Right atrium auricular region (tissue), 2 donors: Measurements from ENCODE around the gene ATXN7. TPM values are rescaled to one million over a fixed set of nuclear protein-coding genes. Genes with fewer than 3 reads are reported as not detected.

Source experiments
- DNase-seq: peaks from one replicate; pipeline ENCODE4 v3.0.0-alpha.2; 2019; ENCODE audit warnings: low spot score
- H3K27ac ChIP-seq, 2 donors: fragments of 200-600 bp; sonication (generic); 1 replicate in 1 of 2; 2 replicates in 1 of 2; pipeline ENCODE4 v1.5.1; 2016 to 2019
- H3K27me3 ChIP-seq, 2 donors: fragments of 200-600 bp; sonication (generic); one replicate each; pipeline versions ENCODE4 v1.5.1 to v1.6.0; 2017 to 2019
- H3K36me3 ChIP-seq: fragments of 200-600 bp; sonication (generic); one replicate; pipeline ENCODE4 v1.5.1; 2016
- H3K4me1 ChIP-seq, 2 donors: fragments of 200-600 bp; sonication (generic); one replicate each; pipeline versions ENCODE4 v1.5.1 to v1.6.0; 2017 to 2019
- H3K4me3 ChIP-seq, 2 donors: fragments of 200-600 bp; sonication (generic); 1 replicate in 1 of 2; 2 replicates in 1 of 2; pipeline ENCODE4 v1.5.1; 2017 to 2019; ENCODE audit warnings: mild to moderate bottlenecking in 1 of 2, moderate library complexity in 1 of 2
- H3K9me3 ChIP-seq, 2 donors: fragments of 200-600 bp; sonication (generic); one replicate each; pipeline ENCODE4 v1.5.1; 2019
- total RNA-seq, 2 donors: library from RNA; depleted of rRNA; stranded (reverse); fragments of >200 nt; gene quantifications; one replicate each; pipeline ENCODE4 v1.1.0, GENCODE V29; 2016
- TF ChIP-seq, protein P1 (sequence below), 2 donors: fragments of 200-600 bp; sonication (generic); IDR thresholded peaks; one replicate each; pipeline ENCODE4 v1.5.1; 2019; ENCODE audit warnings: antibody characterized with exemption in 2 of 2

ATXN7 gene
- total RNA-seq, 2 donors from 2014 or later = 13.9 to 15.5 TPM

DNA sequence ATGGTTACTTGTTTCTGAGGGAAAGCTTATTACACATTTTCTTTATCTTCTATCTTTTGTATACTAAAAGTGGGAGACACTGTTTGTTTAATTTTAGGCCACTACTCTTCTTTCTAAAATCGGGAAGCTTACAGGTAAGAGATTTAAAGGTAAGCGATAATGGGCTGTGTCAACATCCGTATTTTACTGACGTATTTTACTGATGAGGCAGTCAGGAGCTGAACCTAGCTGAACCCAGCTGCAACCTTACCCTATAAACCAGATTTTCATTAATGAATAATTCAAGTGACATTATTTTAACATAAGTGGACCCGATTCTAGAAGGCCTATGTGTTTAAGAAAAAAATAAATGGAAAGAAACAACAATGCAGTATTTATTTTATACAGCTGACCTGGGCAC is 146.5 kb downstream of the ATXN7 start:
- TF ChIP-seq, protein P1, sequence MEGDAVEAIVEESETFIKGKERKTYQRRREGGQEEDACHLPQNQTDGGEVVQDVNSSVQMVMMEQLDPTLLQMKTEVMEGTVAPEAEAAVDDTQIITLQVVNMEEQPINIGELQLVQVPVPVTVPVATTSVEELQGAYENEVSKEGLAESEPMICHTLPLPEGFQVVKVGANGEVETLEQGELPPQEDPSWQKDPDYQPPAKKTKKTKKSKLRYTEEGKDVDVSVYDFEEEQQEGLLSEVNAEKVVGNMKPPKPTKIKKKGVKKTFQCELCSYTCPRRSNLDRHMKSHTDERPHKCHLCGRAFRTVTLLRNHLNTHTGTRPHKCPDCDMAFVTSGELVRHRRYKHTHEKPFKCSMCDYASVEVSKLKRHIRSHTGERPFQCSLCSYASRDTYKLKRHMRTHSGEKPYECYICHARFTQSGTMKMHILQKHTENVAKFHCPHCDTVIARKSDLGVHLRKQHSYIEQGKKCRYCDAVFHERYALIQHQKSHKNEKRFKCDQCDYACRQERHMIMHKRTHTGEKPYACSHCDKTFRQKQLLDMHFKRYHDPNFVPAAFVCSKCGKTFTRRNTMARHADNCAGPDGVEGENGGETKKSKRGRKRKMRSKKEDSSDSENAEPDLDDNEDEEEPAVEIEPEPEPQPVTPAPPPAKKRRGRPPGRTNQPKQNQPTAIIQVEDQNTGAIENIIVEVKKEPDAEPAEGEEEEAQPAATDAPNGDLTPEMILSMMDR (IDR thresholded peaks at IDR 0.05) = no peak
- DNase-seq = no peak
- H3K9me3 ChIP-seq = no peaks in the 10 kb centered on the region
- peaks cover 0 to 11% of the 10 kb centered on the region in 2 donors for H3K4me1 ChIP-seq
- no peak overlapping the region for H3K27ac ChIP-seq
- H3K27me3 ChIP-seq = no peaks in the 10 kb centered on the region
- no peak overlapping the region for H3K4me3 ChIP-seq
- peaks cover 92% of the 10 kb centered on the region for H3K36me3 ChIP-seq

DNA sequence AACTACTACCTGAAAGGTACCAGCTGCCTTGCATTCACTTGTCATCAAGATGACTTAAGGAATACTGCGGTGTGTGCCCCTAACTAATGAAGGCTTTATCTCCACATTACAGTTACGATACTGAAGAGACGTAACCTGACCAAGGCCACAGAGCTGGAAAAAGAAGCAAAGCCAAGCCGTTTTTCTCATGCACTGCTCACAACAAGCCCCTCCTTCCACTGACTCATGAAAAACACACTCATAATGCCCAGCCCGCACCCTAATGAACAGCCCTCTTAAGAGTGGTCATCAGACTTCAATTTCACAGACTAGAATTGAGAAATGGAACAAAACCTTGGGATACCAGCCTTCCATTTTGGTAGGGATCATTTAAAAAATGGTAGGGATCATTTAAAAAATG is 148.0 kb downstream of the ATXN7 start:
- no peaks in the 10 kb centered on the region for H3K9me3 ChIP-seq
- no peak overlapping the region for H3K27ac ChIP-seq
- H3K4me1 ChIP-seq = peaks cover 0 to 17% of the 10 kb centered on the region in 2 donors
- H3K36me3 ChIP-seq = peaks cover 84% of the 10 kb centered on the region
- no peak overlapping the region for H3K4me3 ChIP-seq
- TF ChIP-seq, protein P1 (IDR thresholded peaks at IDR 0.05) = no peak
- H3K27me3 ChIP-seq = no peaks in the 10 kb centered on the region
- DNase-seq = no peak

DNA sequence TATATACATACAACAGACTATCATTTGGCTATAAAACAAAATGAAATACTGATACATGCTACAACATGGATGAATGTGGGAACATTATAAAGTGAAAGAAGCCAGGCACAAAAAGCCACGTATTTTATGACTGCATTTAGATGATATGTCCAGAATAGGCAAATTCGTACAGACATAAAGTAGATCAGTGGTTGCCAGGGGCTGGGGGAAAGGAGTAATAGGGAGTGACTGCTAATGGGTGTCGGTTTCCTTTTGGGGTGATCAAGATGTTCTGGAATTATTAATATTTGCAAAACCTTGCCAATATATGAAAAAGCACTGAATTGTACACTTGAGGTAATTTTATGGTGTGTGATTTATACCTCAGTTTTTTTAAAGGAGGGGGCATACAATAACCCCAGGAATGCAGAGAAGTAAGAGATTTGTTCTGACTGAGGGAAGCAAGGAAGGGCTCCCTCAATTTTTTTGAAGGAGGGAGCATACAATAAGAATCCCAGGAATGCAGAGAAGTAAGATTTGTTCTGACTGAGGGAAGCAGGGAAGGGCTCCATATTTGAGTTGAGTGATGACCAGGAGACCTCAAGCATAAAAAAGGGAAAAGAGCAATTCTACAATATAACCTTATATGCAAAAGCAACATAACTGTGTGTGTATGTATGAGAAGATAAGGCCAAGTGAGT is 153.4 kb downstream of the ATXN7 start:
- Histone ChIP-seq H3K9me3 (no peaks in the 10 kb centered on the region), H3K27me3 (no peaks in the 10 kb centered on the region), H3K4me3 (no peak overlapping the region), H3K4me1 (peaks cover 0 to 20% of the 10 kb centered on the region in 2 donors), H3K27ac (no peak overlapping the region), H3K36me3 (peaks cover 86% of the 10 kb centered on the region)
- DNase-seq = no peak
- TF ChIP-seq, protein P1 (IDR thresholded peaks at IDR 0.05) = no peak

DNA sequence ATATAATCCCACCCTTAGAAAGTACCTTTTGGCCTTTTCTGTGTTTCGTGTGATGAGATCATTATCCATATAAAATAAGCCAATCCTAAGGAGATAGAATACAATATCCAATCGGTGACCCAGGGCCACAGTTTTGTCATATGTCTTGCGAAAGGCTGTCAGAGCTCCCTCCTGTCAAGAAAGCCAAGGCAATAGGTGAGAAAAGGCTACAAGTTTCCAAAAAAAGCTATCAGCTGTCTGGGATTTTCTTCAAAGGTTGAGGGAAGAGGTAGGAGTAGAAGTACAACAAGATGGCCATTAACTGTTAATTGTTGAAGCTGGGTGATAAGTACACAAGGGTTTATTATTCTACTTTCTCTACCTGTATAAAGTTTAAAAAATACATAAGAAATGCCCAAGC is 155.6 kb downstream of the ATXN7 start:
- DNase-seq = no peak
- TF ChIP-seq, protein P1 (IDR thresholded peaks at IDR 0.05) = no peak
- Histone ChIP-seq H3K9me3 (no peaks in the 10 kb centered on the region), H3K4me1 (peaks cover 0 to 27% of the 10 kb centered on the region in 2 donors), H3K36me3 (peaks cover 68% of the 10 kb centered on the region), H3K27me3 (no peaks in the 10 kb centered on the region), H3K27ac (no peak overlapping the region), H3K4me3 (no peak overlapping the region)

DNA sequence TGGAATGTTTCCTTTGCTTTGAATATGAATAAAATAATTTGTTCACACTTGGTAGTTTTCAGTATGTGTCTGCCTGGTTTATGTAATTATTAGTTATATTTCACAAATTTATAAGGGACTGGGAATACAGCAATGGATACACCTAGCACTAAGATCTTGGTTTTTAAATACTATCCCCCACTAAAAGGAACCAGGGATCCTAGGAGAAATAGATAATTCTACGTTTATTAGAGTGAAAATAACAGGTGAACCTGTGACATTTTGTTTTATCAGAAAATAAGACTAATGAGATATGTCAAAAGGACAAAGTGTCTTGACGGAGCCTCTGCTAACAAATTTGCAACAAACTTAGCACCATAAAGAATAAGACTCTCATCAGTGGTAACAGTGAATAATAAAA is 156.2 kb downstream of the ATXN7 start:
- Histone ChIP-seq H3K4me1 (peaks cover 0 to 27% of the 10 kb centered on the region in 2 donors), H3K4me3 (no peak overlapping the region), H3K27me3 (no peaks in the 10 kb centered on the region), H3K9me3 (no peaks in the 10 kb centered on the region), H3K36me3 (peaks cover 62% of the 10 kb centered on the region), H3K27ac (no peak overlapping the region)
- no peak for DNase-seq
- TF ChIP-seq, protein P1 (IDR thresholded peaks at IDR 0.05) = no peak

DNA sequence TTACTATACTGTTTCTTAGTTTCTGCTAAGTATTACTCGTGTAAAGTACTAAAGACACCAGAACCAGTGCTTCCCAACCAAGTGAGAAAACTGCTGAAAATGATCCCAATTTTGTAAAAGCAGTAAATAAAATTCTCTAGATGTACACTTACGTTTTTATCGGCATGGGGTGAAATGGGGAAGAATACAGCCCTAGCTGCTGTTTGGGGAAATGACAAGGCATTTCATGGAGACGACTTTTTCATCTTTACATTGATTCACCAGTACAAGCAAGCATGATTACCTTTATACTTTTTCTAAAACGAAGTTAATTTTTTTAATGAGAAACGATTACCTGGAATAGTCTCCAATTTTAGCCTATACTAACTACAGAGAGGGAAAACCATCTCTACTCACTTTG is 158.3 kb downstream of the ATXN7 start:
- H3K27me3 ChIP-seq = no peaks in the 10 kb centered on the region
- peaks cover 50% of the 10 kb centered on the region for H3K36me3 ChIP-seq
- DNase-seq = no peak
- H3K4me1 ChIP-seq = peaks cover 0 to 19% of the 10 kb centered on the region in 2 donors
- no peaks in the 10 kb centered on the region for H3K9me3 ChIP-seq
- H3K27ac ChIP-seq = no peak overlapping the region
- TF ChIP-seq, protein P1 (IDR thresholded peaks at IDR 0.05) = no peak
- H3K4me3 ChIP-seq = peak overlapping the region; percentile 85 to 91
